SK-N-SH (cell line): ENCODE data around the gene RAPH1. TPM values are rescaled to one million over a fixed set of nuclear protein-coding genes. Genes with fewer than 3 reads are reported as not detected.

Source experiments
- CTCF ChIA-PET: fragments of 300-600, 350-600 bp; formaldehyde crosslinking; extraction: SDS; loops from one replicate; lab custom pipeline; 2021; lab: Yijun Ruan, JAX
- POLR2A ChIA-PET: fragments of 350-600 bp; sonication (Branson Sonifier 250); formaldehyde crosslinking; extraction: SDS; loops from one replicate; lab custom pipeline; 2020; ENCODE audit warnings: antibody characterized with exemption, inconsistent platforms; lab: Yijun Ruan, JAX
- DNase-seq: peaks from one replicate; pipeline ENCODE4 v3.0.0; 2012
- H2AFZ ChIP-seq: fragments of 200-600 bp; sonication (generic); 2 replicates; pipeline ENCODE4 v1.8.1; 2016; ENCODE audit warnings: antibody characterized with exemption, mild to moderate bottlenecking, low read depth
- H3F3A ChIP-seq: fragments of 200-600 bp; sonication (generic); replicated peaks from 2 replicates; pipeline ENCODE3; 2016; ENCODE audit warnings: antibody characterized with exemption, mild to moderate bottlenecking; ENCODE audit not compliant: insufficient read depth
- H3K27ac ChIP-seq, 2 experiments: fragments of 200-500 bp in 1 of 2; fragments of 200-600 bp in 1 of 2; sonication (Bioruptor generic) in 1 of 2; sonication (generic), shearing (Covaris generic) in 1 of 2; 2 replicates each; pipeline versions ENCODE4 v1.5.1 to v1.6.1; 2014 to 2016; ENCODE audit warnings: low read depth in 2 of 2, inconsistent platforms in 1 of 2, low read length in 1 of 2, mild to moderate bottlenecking in 1 of 2, mixed read lengths in 1 of 2
- H3K27me3 ChIP-seq: fragments of 200-600 bp; sonication (generic), shearing (Covaris generic); 2 replicates; pipeline ENCODE4 v1.6.1; 2016; ENCODE audit warnings: mixed run types; ENCODE audit not compliant: insufficient read depth
- H3K36me3 ChIP-seq, 2 experiments: fragments of 200-500 bp in 1 of 2; fragments of 200-600 bp in 1 of 2; sonication (Bioruptor generic) in 1 of 2; sonication (generic) in 1 of 2; replicated peaks in 1 of 2; 2 replicates each; pipeline versions ENCODE3 to v1.5.1; 2014 to 2016; ENCODE audit warnings: low read length in 1 of 2, mild to moderate bottlenecking in 1 of 2; ENCODE audit not compliant: insufficient read depth in 2 of 2, control insufficient read depth in 1 of 2
- H3K4me1 ChIP-seq, 2 experiments: fragments of 200-500 bp in 1 of 2; fragments of 200-600 bp in 1 of 2; sonication (Bioruptor generic) in 1 of 2; sonication (generic), shearing (Covaris generic) in 1 of 2; 2 replicates each; pipeline versions ENCODE4 v1.5.1 to v1.6.1; 2014 to 2016; ENCODE audit warnings: low read depth in 1 of 2, low read length in 1 of 2, mixed run types in 1 of 2; ENCODE audit not compliant: insufficient read depth in 2 of 2, control insufficient read depth in 1 of 2
- H3K4me2 ChIP-seq: fragments of 200-600 bp; sonication (generic), shearing (Covaris generic); 2 replicates; pipeline ENCODE4 v1.6.1; 2017; ENCODE audit warnings: mixed run types
- H3K4me3 ChIP-seq, 2 experiments: fragments of 200-500 bp in 1 of 2; fragments of 200-600 bp in 1 of 2; sonication (Bioruptor generic) in 1 of 2; sonication (generic), shearing (Covaris generic) in 1 of 2; 2 replicates each; pipeline versions ENCODE4 v1.5.1 to v1.8.1; 2014 to 2016; ENCODE audit warnings: low read depth in 2 of 2, inconsistent platforms in 1 of 2, low read length in 1 of 2, mild to moderate bottlenecking in 1 of 2, mixed read lengths in 1 of 2, moderate library complexity in 1 of 2
- H3K79me2 ChIP-seq: fragments of 200-600 bp; sonication (generic); 2 replicates; pipeline ENCODE4 v1.8.1; 2017; ENCODE audit warnings: mild to moderate bottlenecking; ENCODE audit not compliant: insufficient read depth
- H3K9ac ChIP-seq: fragments of 200-600 bp; sonication (generic); 2 replicates; pipeline ENCODE4 v1.6.1; 2017; ENCODE audit warnings: mixed run types
- H3K9me2 ChIP-seq: fragments of 200-600 bp; sonication (generic); 2 replicates; pipeline ENCODE4 v1.6.1; 2017; ENCODE audit warnings: mixed run types
- H3K9me3 ChIP-seq: fragments of 200-600 bp; sonication (generic); 2 replicates; pipeline ENCODE4 v1.6.1; 2017; ENCODE audit warnings: mixed run types, mild to moderate bottlenecking, moderate library complexity
- H4K20me1 ChIP-seq: fragments of 200-600 bp; sonication (generic); 2 replicates; pipeline ENCODE4 v1.6.1; 2017; ENCODE audit warnings: mild to moderate bottlenecking, mixed run types; ENCODE audit not compliant: insufficient read depth
- CHD2 ChIP-seq: fragments of 150-350 bp; IDR thresholded peaks from 2 replicates; pipeline ENCODE4 v1.6.1; 2018; ENCODE audit warnings: low read length; ENCODE audit not compliant: partially characterized antibody
- EP300 ChIP-seq, 2 experiments: IDR thresholded peaks; 2 replicates each; pipeline versions ENCODE4 v1.4.0 to v1.6.1; 2012; ENCODE audit warnings: borderline replicate concordance in 1 of 2, low read depth in 1 of 2, low read length in 1 of 2
- FOSL2 ChIP-seq: IDR thresholded peaks from 2 replicates; pipeline ENCODE4 v1.4.0; 2012; ENCODE audit warnings: low read depth, mild to moderate bottlenecking, moderate library complexity, borderline replicate concordance
- GABPA ChIP-seq: IDR thresholded peaks from 2 replicates; pipeline ENCODE4 v1.4.0; 2012; ENCODE audit warnings: low read depth, mild to moderate bottlenecking
- JUND ChIP-seq: IDR thresholded peaks from 2 replicates; pipeline ENCODE4 v1.4.0; 2012
- MAX ChIP-seq: IDR thresholded peaks from 2 replicates; pipeline ENCODE4 v1.4.0; 2012; ENCODE audit warnings: low read depth
- MXI1 ChIP-seq: IDR thresholded peaks from 2 replicates; pipeline ENCODE4 v1.6.1; 2012; ENCODE audit warnings: mild to moderate bottlenecking, low read depth, low read length, improper control_type of control experiment
- PBX3 ChIP-seq: IDR thresholded peaks from 2 replicates; pipeline ENCODE4; 2012
- POLR2AphosphoS5 ChIP-seq: IDR thresholded peaks from 2 replicates; pipeline ENCODE4 v1.6.1; 2012; ENCODE audit warnings: low read depth, low read length
- RCOR1 ChIP-seq: fragments of 150-350 bp; IDR thresholded peaks from 2 replicates; pipeline ENCODE4 v1.6.1; 2017; ENCODE audit warnings: antibody characterized with exemption, low read length
- RFX5 ChIP-seq: IDR thresholded peaks from 2 replicates; pipeline ENCODE4 v1.6.1; 2012; ENCODE audit warnings: mild to moderate bottlenecking, improper control_type of control experiment, low read length
- RXRA ChIP-seq: IDR thresholded peaks from 2 replicates; pipeline ENCODE4 v1.4.0; 2012; ENCODE audit warnings: low read depth, mild to moderate bottlenecking, borderline replicate concordance
- TCF12 ChIP-seq: IDR thresholded peaks from 2 replicates; pipeline ENCODE4 v1.4.0; 2012
- TEAD4 ChIP-seq: IDR thresholded peaks from 2 replicates; pipeline ENCODE4 v1.4.0; 2012; ENCODE audit warnings: mild to moderate bottlenecking, borderline replicate concordance; ENCODE audit not compliant: insufficient read depth
- YY1 ChIP-seq: IDR thresholded peaks from 2 replicates; pipeline ENCODE4 v1.4.0; 2012; ENCODE audit warnings: low read depth, mild to moderate bottlenecking
- WGBS: methylation state at CpG from one replicate; pipeline ENCODE4 v1.1.6; 2017; ENCODE audit warnings: low lambda C conversion rate; 5-methylcytosine and 5-hydroxymethylcytosine counted together
- polyA plus RNA-seq, 3 experiments: library from polyadenylated mRNA; depleted of rRNA; stranded (reverse); fragments of >200 nt; gene quantifications; 2 replicates each; pipeline ENCODE4 v1.2.3, GENCODE V29; 2012

Gene RAPH1
- polyA plus RNA-seq, 1 of the 3 experiments (the other 2 are of a cell fraction), result 6.7 TPM

GRCh38 chr2:203451011-203451410 lies 84.1 kb downstream of the RAPH1 start:
- H3K4me2 ChIP-seq, result 0 out of 2 replicates have a peak overlapping the region, but pooled peaks have one; percentile 5
- ChIA-PET POLR2A (no interaction called here), CTCF (interaction anchor here (1.5 to 1.6 kb wide), 2 partner anchors 225 to 364 kb away, joined by 3 to 4 read pairs; no protein-coding TSS in a partner anchor)
- H3K36me3 ChIP-seq, result peaks cover 61 to 71% of the 10 kb centered on the region in 2 experiments
- peak overlapping the region; percentile 48 to 56; a peak in 3 of 4 replicates for H3K27ac ChIP-seq
- H3K27me3 ChIP-seq, result no peaks in the 10 kb centered on the region
- no peak for DNase-seq
- H3K79me2 ChIP-seq, result peaks cover 8% of the 10 kb centered on the region; the same call in 1 of the 2 replicates
- H3F3A ChIP-seq, result peaks cover 48% of the 10 kb centered on the region
- H3K4me1 ChIP-seq, result peaks cover 5 to 7% of the 10 kb centered on the region in 2 experiments; a peak in 2 of 4 replicates
- H3K4me3 ChIP-seq, result no peak overlapping the region
- H4K20me1 ChIP-seq, result no peaks in the 10 kb centered on the region
- H3K9ac ChIP-seq, result no peak overlapping the region
- H2AFZ ChIP-seq, result no peak overlapping the region
- no peaks in the 10 kb centered on the region for H3K9me2 ChIP-seq
- TF ChIP-seq PBX3 (peak; percentile 94), EP300 (IDR thresholded peaks at IDR 0.05; ENCODE audit: borderline replicate concordance in 1 of 2, low read depth in 1 of 2, low read length in 1 of 2) (peak in 1 of 2 experiments; percentile 76; a peak in 1 of 4 replicates), YY1 (0 out of 2 replicates have a peak, but pooled peaks have one; percentile 33), MXI1 (no peak), GABPA (no peak), CHD2 (no peak), POLR2AphosphoS5 (peak; percentile 40; the same call in 1 of the 2 replicates), TCF12 (peak; percentile 95), MAX (no peak), FOSL2 (peak; percentile 72; the same call in 1 of the 2 replicates), JUND (peak; percentile 62), TEAD4 (peak; percentile 87; the same call in 1 of the 2 replicates), RXRA (no peak), RCOR1 (no peak)
- no peaks in the 10 kb centered on the region for H3K9me3 ChIP-seq
- 74% methylated on average over 2 of the region's 2 CpGs for WGBS

- peaks cover 49% of the 10 kb centered on the region for H3F3A ChIP-seq
- H3K4me1 ChIP-seq, result peaks cover 5 to 7% of the 10 kb centered on the region in 2 experiments; a peak in 2 of 4 replicates
- H3K79me2 ChIP-seq, result peaks cover 8% of the 10 kb centered on the region; the same call in 1 of the 2 replicates
- 84% methylated on average over 3 of the region's 3 CpGs for WGBS
- CTCF ChIA-PET, result interaction anchor here (1.2 to 1.6 kb wide), 3 partner anchors 22 to 365 kb away, joined by 3 to 5 read pairs (median 4); no protein-coding TSS in a partner anchor
- no peaks in the 10 kb centered on the region for H4K20me1 ChIP-seq
- no peak overlapping the region for H2AFZ ChIP-seq
- no peak overlapping the region for H3K9ac ChIP-seq
- no peak for DNase-seq
- TF ChIP-seq RFX5 (no peak), YY1 (0 out of 2 replicates have a peak, but pooled peaks have one; percentile 2)
- TF ChIP-seq, all 33 proteins: peak for 1
- Histone ChIP-seq H3K4me3 (no peak overlapping the region), H3K27ac (peak overlapping the region; percentile 56 to 64), H3K4me2 (peak overlapping the region; percentile 5; the same call in 1 of the 2 replicates), H3K9me3 (no peaks in the 10 kb centered on the region), H3K27me3 (no peaks in the 10 kb centered on the region), H3K9me2 (no peaks in the 10 kb centered on the region), H3K36me3 (peaks cover 62 to 67% of the 10 kb centered on the region in 2 experiments)
- POLR2A ChIA-PET, result interaction anchor here (0.7 kb wide), 1 partner anchor 955 kb away, joined by 4 read pairs; no protein-coding TSS in a partner anchor
These were observed 84.5 kb downstream of the RAPH1 start for GRCh38 chr2:203450561-203450960.
